H4 (cell line): ENCODE measurements around the gene PRDX1. TPM values are rescaled to one million over a fixed set of nuclear protein-coding genes. Genes with fewer than 3 reads are reported as not detected.
A peak's percentile ranks its signal among the peaks of the same experiment; 100 is the strongest.
"Not testable (repeated sequence)": the region's sequence is repeated elsewhere in the genome, so short reads cannot be mapped to it uniquely, and the experiment has no call there.

Experiments used
- DNase-seq: peaks from one replicate; pipeline ENCODE4 v3.0.0-alpha.2; 2015; ENCODE audit warnings: low spot score
- total RNA-seq: library from RNA; depleted of rRNA; stranded (reverse); fragments of >200 nt; shearing (Covaris generic); gene quantifications from 2 replicates; pipeline ENCODE4 v1.2.3, GENCODE V29; 2014

Gene PRDX1
- total RNA-seq, 1 experiment from 2014 or later: 2,740 TPM

DNA sequence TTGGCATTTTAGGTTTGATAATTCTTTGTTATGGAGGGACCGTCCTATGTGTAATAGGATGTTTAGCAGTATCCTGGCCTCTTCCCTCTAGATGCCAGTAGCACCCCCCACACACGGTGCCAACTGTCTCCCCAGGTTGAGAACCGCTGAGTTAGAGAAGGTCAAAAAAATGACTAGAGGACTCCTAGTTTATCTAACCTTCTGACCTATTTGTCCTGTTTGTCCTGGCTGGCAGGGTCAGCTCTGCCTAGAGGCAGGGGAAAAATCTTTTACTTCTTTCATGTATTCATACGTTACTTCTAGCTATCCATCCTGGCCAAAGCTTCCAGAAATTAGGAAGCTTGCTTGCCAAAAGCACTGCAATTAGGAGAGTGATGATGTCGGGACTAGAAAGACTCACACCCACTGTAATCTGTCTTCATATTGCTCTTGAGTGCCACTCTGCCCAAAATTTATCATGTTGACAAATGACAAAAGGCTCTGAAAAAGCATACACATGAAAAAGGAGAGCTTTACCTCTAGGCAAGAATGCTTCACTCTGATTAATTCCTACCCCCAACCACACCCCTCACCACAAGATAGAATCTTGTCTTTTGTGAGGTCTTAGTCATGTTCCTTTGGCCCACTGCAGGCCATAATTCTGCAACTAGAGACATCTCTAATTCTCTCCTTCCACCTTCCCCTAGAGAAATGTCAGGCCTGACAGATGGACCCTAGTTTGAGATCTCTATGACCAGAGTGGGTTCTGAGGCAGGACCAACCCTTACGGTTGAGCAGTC lies 14.5 kb upstream of the PRDX1 start:
- DNase-seq: no peak

DNA sequence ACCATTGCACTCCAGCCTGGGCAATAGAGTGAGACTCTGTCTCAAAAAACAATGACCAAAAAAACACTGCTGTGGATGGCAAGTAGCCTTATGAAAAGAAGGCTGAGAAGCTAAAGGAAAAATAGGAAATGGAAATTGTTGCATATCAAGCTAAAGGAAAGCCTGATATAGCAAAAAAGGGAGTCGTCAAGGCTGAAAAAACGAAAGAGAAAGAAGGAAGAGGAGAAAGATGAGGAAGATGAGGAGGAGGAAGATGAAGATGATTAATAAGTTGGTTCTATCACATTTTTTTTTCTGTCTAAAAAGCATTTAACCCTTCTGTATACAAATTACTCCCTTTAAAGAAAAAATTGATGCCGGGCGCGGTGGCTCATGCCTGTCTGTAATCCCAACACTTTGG lies 10.2 kb upstream of the PRDX1 start:
- no peak for DNase-seq

DNA sequence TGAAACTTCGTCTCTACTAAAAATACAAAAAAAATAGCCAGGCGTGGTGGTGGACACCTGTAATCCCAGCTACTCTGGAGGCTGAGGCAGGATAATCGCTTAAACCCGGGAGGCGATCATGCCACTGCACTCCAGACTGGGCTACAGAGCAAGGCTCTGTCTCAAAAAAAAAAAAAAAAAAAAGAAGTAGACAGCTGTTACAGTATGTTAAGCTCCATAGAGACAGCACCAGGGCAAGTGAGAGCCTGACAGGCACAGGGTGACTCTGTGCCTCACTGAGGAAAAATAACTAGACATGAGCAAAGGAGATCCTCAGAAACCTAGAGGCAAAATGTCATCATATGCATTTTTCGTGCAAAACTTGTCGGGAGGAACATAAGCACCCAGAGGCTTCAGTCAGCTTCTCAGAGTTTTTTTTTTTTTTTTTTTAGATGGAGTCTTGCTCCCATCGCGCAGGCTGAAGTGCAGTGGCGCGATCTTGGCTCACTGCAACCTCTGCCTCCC lies 9.0 kb upstream of the PRDX1 start:
- DNase-seq: no peak

DNA sequence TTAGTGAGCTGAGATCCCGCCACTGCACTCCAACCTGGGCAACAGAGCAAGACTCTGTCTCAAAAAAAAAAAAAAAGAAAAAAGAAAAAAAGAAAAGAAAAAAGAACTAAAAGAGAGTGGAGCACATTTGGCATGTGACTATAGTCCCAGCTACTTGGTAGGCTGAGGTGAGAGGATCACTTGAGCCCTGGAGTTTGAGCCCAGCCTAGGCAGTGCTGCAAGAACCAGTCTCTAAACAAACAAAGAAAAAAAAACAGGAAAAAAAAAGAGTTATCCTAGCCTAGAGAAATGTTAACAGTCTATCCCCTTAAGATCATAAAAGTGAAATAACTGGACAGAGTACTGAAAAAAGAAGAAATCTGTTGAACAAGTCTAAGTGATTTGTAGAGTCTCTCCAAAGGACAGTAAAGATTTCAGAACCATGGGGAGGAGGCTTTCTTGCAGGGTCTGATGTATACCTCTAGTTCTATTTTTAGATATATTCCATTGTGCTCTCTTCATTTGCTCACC lies 4.5 kb upstream of the PRDX1 start:
- DNase-seq: no peak

DNA sequence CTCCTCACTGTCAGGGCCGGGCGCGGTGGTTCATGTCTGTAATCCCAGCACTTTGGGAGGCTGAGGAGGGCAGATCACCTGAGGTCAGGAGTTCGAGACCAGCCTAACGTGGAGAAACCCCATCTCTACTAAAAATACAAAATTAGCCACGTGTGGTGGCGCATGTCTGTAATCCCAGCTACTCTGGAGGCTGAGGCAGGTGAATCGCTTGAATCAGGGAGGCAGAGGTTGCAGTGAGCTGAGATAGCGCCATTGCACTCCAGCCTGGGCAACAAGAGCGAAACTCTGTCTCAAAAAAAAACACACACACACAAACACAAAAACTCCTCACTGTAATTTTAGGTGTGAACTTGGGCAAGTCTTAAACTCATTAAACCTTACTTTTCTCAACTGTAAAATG lies 2.3 kb upstream of the PRDX1 start:
- DNase-seq: not testable (repeated sequence)

DNA sequence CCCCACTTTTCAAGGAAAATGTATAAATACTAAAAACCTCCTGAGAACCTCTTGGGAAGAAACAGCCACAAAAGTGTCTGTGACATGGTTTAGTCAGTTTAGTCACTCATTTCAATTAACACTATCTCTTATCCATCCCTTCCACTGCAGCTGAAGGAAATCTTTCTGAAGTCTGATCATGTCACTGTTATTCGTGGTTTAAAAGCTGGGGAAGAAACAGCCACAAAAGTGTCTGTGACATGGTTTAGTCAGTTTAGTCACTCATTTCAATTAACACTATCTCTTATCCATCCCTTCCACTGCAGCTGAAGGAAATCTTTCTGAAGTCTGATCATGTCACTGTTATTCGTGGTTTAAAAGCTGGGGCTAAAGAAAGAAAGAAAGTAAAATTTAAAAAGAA lies 1.8 kb upstream of the PRDX1 start:
- DNase-seq: not testable (repeated sequence)

DNA sequence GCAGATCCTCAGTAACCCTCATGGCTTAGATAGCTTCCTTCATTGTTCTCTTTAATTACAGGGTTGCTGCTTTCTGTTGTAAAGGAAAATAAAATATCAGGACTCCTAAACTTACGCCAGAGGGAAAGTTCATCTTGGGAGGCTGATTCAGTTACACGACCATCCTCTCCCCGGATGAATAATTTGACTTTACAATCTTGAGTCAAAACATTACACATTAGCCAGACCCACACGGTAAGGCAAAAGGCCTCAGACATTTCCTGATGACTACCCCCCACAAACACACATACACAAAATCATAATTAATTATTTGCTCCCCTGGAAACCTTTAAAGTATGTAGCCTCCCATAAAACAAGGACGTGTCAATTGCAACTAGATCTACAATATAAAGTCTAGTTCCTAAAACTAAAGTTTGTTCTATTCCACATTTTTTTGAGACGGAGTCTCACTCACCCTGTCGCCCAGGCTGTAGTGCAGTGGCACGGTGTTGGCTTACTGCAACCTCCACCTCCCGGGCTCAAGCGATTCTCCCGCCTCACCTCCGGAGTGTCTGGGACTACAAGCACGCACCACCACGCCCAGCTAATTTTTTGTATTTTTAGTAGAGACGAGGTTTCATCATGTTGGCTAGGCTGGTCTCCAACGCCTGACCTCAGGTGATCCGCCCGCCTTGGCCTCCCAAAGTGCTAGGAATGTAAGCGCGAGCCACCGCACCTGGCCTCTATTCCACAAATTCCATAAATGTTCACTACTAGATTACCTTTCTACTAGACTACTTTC lies 830 bp upstream of the PRDX1 start:
- DNase-seq: peak; percentile 36

DNA sequence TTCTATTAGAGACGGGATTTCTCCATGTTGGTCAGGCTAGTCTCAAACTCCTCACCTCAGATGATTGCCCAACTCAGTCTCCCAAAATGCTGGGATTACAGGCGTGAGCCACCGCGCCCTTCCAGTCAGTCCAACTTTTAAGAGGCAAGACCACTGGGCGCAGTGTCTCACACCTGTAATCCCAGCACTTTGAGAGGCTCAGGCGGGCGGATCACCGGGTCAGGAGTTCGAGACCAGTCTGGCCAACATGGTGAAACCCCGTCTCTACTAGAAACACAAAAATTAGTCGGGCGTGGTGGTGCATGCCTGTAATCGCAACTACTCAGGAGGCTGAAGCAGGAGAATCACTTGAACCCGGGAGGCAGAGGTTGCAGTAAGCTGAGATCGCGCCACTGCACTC lies 1.9 kb downstream of the PRDX1 start:
- DNase-seq: not testable (repeated sequence)

DNA sequence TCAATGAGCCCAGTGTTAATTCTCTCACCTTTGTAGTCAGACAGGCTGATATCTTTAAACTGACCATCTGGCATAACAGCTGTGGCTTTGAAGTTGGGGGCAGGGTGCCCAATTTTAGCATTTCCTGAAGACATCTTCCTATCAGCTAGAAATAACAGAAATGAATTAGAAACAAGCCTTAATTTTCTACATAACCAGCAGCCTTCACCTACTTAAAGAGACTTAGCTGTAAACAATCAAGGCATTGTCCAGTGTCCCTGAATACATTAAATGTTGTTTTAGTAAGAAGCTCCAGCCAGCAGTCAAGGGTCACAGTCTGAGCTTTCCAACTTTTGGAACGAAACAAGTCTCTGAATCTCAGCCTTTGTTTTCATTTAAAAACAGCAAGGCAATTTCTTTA lies 2.8 kb downstream of the PRDX1 start:
- DNase-seq: no peak

DNA sequence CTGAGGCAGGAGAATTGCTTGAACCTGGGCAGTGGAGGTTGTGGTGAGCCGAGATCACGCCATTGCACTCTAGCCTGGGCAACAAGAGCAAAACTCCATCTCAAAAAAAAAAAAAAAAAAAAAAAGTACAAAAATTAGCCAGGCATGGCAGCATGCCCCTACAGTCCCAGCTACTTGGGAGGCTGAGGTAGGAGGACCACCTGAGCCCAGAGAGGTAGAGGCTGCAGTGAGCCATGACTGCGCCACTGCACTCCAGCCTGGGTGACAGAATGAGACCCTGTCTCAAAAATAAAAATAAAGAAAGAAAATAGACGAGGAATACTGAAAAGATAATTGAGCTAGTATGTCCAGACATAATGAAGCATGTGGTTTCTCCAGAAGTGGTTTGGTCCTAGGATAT lies 3.3 kb downstream of the PRDX1 start:
- DNase-seq: not testable (repeated sequence)

DNA sequence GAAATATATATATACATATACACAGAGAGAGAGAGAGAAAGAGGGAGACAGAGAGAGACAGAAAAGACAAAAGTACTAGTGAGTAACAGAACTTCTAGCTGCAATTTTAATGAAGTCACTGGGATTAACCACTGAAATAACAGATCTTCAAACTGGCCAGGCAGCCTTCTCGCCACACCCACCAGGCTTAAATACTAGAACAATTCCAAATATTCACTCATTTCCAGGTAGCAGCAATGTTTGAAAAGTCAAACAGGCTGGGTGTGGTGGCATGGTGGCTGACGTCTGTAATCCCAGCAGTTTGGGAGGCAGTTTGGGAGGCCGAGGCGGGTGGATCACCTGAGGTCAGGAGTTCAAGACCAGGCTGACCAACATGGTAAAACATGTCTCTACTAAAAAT lies 5.2 kb downstream of the PRDX1 start:
- DNase-seq: no peak

DNA sequence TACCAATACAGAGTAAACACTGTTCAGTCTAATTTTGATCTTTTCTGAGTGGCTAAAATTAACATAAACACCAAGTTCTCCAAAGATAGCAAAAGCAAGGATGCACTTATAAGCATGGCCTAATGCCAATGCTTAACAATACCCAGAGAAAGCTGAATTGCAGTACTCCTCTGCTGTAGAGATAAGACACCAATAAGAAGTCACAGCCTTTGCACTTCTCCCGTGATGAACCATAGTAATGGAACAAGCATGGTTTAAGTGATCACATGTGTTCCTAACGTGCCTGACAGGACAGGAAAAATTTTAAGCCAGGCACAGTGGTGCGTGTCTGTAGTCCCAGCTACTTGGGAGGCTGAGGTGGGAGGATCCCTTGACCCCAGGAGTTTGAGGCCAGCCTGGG lies 5.6 kb downstream of the PRDX1 start:
- DNase-seq: no peak

DNA sequence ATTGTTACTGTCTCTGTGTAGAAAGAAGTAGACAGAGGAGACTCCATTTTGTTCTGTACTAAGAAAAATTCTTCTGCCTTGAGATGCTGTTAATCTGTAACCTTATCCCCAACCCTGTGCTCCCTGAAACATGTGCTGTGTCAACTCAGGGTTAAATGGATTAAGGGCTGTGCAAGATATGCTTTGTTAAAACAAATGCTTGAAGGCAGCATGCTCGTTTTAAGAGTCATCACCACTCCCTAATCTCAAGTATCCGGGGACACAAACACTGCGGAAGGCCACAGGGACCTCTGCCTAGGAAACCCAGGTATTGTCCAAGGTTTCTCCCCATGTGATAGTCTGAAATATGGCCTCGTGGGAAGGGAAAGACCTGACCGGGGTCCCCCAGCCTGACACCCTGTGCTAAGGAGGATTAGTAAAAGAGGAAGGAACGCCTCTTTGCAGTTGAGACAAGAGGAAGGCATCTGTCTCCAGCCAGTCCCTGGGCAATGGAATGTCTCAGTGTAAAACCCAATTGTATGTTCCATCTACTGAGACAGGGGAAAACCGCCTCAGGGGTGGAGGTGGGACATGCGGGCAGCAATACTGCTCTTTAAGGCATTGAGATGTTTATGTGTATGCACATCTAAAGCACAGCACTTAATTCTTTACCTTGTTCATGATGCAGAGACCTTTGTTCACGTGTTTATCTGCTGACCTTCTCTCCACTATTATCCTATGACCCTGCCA lies 8.0 kb downstream of the PRDX1 start:
- DNase-seq: not testable (repeated sequence)

DNA sequence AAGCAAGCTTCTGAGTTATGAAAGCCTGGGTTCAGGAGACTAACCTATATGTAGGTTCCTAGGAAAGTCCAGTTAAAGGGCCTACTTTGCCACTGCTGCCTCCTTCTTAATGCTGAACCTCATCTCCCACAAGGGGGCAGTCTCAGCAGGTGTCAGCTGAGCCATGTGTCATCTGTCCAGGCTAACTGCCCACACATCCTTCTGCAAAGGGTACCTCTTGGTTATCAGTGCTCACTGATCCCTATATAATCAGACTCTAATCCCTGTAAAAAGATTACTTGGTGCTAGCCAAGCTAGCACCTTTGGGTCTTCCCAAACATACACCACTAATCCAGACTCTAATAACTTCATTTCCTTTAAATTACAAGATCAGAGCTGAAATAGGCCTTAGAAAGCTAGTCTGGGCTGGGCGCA lies 9.0 kb downstream of the PRDX1 start:
- DNase-seq: peak; percentile 67

DNA sequence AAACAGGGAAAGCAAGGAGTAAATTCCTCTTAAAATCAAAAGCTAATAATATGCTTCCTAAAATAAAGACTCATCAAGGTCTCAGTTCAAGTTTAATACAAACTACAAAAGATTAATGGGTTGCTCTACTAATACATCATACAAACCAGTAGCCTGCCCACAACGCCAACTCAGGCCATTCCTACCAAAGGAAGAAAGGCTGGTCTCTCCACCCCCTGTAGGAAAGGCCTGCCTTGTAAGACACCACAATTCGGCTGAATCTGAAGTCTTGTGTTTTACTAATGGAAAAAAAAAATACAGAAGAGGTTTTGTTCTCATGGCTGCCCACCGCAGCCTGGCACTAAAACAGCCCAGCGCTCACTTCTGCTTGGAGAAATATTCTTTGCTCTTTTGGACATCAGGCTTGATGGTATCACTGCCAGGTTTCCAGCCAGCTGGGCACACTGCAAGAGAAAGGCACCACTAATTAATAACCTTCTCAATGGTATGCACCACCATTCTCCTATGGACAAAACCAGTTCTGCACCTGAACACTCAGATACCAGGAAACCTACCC lies 10.6 kb downstream of the PRDX1 start:
- no peak for DNase-seq

DNA sequence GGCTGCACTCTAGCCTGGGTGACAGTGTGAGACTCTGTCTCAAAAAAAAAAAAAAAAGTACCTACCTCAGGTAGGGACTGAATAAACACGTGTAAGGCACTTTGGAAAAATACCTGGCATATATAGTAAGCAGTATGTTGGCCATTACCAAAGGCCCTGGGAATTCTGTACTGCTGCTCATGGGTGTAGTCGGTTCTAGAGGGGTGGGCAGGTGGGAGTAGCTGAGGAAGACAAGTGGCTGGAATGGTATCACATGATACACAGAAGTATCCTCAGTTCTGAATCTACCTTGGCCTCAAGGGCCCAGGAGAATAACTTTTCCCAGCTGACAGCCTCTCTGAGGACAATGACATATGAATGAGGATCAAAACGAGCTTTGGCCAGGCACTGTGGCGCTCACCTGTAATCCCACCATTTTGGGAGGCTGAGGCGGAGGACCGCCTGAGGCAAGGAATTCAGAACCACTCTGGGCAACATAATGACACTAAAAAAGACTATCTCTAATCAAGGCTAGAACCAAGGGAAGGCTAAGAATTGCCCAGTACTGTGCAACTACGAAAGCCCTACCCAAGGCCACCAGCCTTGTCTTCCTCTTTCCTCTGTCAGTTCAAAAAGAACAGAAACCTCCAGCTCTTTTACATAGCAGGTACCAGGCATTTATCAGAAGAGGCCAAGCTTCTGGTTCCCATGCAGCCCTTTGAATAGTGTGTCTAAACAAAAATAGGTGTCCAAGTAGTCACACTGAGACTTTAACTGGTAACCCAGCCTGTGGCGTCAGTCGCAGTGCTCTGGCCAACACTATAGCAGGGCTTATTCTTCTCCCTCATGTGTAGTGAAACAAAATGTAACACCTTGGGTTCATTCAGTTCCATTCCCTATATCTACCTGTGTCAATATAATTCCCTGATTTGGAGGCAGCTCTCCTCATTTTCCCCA lies 11.4 kb downstream of the PRDX1 start:
- no peak for DNase-seq

DNA sequence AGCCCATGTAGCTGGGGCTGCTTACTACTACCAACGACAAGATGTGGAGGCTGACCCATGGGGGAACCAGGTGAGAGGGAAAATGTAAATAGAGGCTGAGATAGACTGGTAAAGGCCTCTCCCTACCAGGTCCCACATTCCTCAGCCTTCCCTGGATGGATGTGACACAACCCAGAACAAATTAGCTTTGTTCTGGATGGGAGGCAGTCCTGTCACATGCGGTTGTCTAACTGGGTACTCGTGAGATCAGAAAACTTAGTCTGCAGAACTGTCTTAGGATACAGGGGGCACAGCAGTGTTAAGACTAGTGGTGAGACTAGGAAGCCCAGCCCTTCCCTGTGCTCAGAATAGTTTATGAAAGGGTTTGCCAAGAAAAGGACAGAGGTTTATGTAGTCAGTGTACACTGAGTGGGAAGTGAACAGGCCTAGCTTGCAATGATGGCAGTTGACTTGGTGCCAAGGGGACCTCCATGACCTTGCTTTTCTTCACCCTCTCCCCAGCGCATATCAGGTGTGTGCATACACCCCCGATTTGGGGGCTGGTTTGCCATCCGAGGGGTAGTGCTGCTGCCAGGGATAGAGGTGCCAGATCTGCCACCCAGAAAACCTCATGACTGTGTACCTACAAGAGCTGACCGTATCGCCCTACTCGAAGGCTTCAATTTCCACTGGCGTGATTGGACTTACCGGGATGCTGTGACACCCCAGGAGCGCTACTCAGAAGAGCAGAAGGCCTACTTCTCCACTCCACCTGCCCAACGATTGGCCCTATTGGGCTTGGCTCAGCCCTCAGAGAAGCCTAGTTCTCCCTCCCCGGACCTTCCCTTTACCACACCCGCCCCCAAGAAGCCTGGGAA lies 13.2 kb downstream of the PRDX1 start:
- peak; percentile 31 for DNase-seq

DNA sequence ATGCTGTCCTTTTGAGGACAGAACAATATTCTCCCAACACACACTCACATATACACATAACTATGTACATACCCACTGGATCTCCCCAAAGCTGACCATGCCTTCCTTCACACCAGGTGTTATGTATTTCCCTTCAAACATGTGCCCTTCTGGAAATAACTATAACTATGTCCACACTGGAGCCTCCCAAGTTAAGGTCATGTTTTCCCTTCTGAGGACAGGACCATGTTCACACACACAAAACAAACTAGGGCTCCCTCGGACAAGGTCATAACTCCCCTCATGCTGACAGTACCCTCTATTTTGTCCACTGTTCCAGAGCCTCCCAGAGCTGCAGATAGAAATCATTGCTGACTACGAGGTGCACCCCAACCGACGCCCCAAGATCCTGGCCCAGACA lies 13.8 kb downstream of the PRDX1 start:
- no peak for DNase-seq

DNA sequence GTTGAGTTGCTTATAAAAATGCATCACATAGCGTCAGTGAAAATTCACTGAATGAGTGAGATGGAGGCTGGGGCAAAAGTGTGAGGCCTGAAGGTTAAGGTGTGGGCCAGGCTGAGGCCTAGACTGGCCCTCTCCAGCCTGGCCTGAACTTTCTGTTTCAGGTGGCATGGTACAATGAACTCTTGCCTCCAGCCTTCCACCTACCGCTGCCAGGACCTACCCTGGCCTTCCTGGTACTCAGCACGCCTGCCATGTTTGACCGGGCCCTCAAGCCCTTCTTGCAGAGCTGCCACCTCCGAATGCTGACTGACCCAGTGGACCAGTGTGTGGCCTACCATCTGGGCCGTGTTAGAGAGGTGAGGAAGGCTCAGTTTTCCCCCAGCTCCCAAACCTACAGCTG lies 14.5 kb downstream of the PRDX1 start:
- DNase-seq: no peak
